ENCODE measurements around the gene SYNGR4.

SYNGR4 gene

GRCh38 chr19:48397263-48398101, 33.3 kb downstream of the SYNGR4 start:
- no peak for DNase-seq

GRCh38 chr19:48398102-48398374, 33.9 kb downstream of the SYNGR4 start:
- no peak for DNase-seq

- DNase-seq = peak; percentile 90
These were observed 34.4 kb downstream of the SYNGR4 start for GRCh38 chr19:48398375-48399235.

GRCh38 chr19:48400018-48400742, 36.0 kb downstream of the SYNGR4 start:
- DNase-seq = peak; percentile 50

GRCh38 chr19:48401287-48401686, 37.1 kb downstream of the SYNGR4 start:
- no peak for DNase-seq

- peak; percentile 76 for DNase-seq
These were observed 39.4 kb downstream of the SYNGR4 start for GRCh38 chr19:48403606-48404005.

GRCh38 chr19:48405010-48405659, 41.0 kb downstream of the SYNGR4 start:
- no peak for DNase-seq

- no peak for DNase-seq
These were observed 41.7 kb downstream of the SYNGR4 start for GRCh38 chr19:48405850-48406249.

- DNase-seq = no peak
These were observed 49.9 kb downstream of the SYNGR4 start for GRCh38 chr19:48413879-48414587.

GRCh38 chr19:48415395-48415794, 51.2 kb downstream of the SYNGR4 start:
- peak; percentile 83 for DNase-seq

- no peak for DNase-seq
These were observed 51.6 kb downstream of the SYNGR4 start for GRCh38 chr19:48415806-48416221.

GRCh38 chr19:48417421-48417820, 53.3 kb downstream of the SYNGR4 start:
- DNase-seq = no peak

GRCh38 chr19:48418317-48419064, 54.3 kb downstream of the SYNGR4 start:
- no peak for DNase-seq

- peak; percentile 84 for DNase-seq
These were observed 55.2 kb downstream of the SYNGR4 start for GRCh38 chr19:48419158-48419920.

- DNase-seq = no peak
These were observed 57.4 kb downstream of the SYNGR4 start for GRCh38 chr19:48421548-48421947.

GRCh38 chr19:48424694-48425219, 60.6 kb downstream of the SYNGR4 start:
- DNase-seq = no peak

Measured in CD4-positive, alpha-beta T cell treated with Interleukin-21 for 1 hour (primary cell).